Parathyroid adenoma (tissue), 2 donors: ENCODE measurements around the gene ADGRE1.

Source experiments
- H2AFZ ChIP-seq: fragments of 300-600 bp; sonication (generic); one replicate; pipeline ENCODE4 v1.7.0; 2017; ENCODE audit warnings: antibody characterized with exemption, mild to moderate bottlenecking
- H3K27ac ChIP-seq: fragments of 300-600 bp; sonication (generic); one replicate; pipeline ENCODE4 v1.7.0; 2017
- H3K27me3 ChIP-seq: fragments of 300-600 bp; sonication (generic); one replicate; pipeline ENCODE4 v1.7.0; 2017; ENCODE audit warnings: low read length; ENCODE audit not compliant: control insufficient read depth, insufficient read depth
- H3K36me3 ChIP-seq: fragments of 300-600 bp; sonication (generic); one replicate; pipeline ENCODE4 v1.7.0; 2017; ENCODE audit warnings: low read length; ENCODE audit not compliant: control insufficient read depth, insufficient read depth
- H3K4me1 ChIP-seq: fragments of 300-600 bp; sonication (generic); one replicate; pipeline ENCODE4 v1.7.0; 2017; ENCODE audit warnings: control low read depth
- H3K4me2 ChIP-seq: fragments of 300-600 bp; sonication (generic); one replicate; pipeline ENCODE4 v1.7.0; 2017; ENCODE audit warnings: low read length
- H3K4me3 ChIP-seq: fragments of 300-600 bp; sonication (generic); one replicate; pipeline ENCODE4 v1.7.0; 2017; ENCODE audit warnings: low read depth, low read length
- H3K79me2 ChIP-seq: fragments of 300-600 bp; sonication (generic); one replicate; pipeline ENCODE4 v1.7.0; 2017; ENCODE audit warnings: control low read depth
- H3K9ac ChIP-seq: fragments of 300-600 bp; sonication (generic); one replicate; pipeline ENCODE4 v1.7.0; 2017; ENCODE audit warnings: mild to moderate bottlenecking
- H3K9me3 ChIP-seq: fragments of 300-600 bp; sonication (generic); one replicate; pipeline ENCODE4 v1.7.0; 2017; ENCODE audit warnings: low read length; ENCODE audit not compliant: control insufficient read depth
- CTCF ChIP-seq: fragments of 300-600 bp; sonication (generic); IDR thresholded peaks from one replicate; pipeline ENCODE4 v1.7.0; 2017; ENCODE audit warnings: antibody characterized with exemption, mild to moderate bottlenecking
- donor health status: primary hyperparathyroidism.

Gene ADGRE1

GRCh38 chr19:6935069-6935468, 47.7 kb downstream of the ADGRE1 start:
- Histone ChIP-seq H3K9me3 (no peaks in the 10 kb centered on the region), H3K36me3 (no peaks in the 10 kb centered on the region), H2AFZ (no peak overlapping the region), H3K4me3 (no peak overlapping the region), H3K27me3 (no peaks in the 10 kb centered on the region), H3K4me1 (no peaks in the 10 kb centered on the region), H3K27ac (no peak overlapping the region), H3K79me2 (no peaks in the 10 kb centered on the region), H3K4me2 (no peak overlapping the region), H3K9ac (no peak overlapping the region)
- TF ChIP-seq CTCF: no peak

- no peak for TF ChIP-seq CTCF
- no peak overlapping the region for H3K4me3 ChIP-seq
These were observed 48.2 kb downstream of the ADGRE1 start for GRCh38 chr19:6935618-6936017.

GRCh38 chr19:6945733-6946132, 58.4 kb downstream of the ADGRE1 start:
- H3K27me3 ChIP-seq: no peaks in the 10 kb centered on the region
- no peak overlapping the region for H3K4me2 ChIP-seq
- H2AFZ ChIP-seq: no peak overlapping the region
- no peak overlapping the region for H3K27ac ChIP-seq
- H3K4me3 ChIP-seq: no peak overlapping the region
- no peaks in the 10 kb centered on the region for H3K9me3 ChIP-seq
- no peaks in the 10 kb centered on the region for H3K4me1 ChIP-seq
- H3K36me3 ChIP-seq: no peaks in the 10 kb centered on the region
- no peak overlapping the region for H3K9ac ChIP-seq
- no peak for TF ChIP-seq CTCF
- H3K79me2 ChIP-seq: no peaks in the 10 kb centered on the region

More at GRCh38 chr19:6935618-6936017, 48.2 kb downstream of the ADGRE1 start:
- Histone ChIP-seq H3K4me2 (no peak overlapping the region), H3K27me3 (no peaks in the 10 kb centered on the region), H2AFZ (no peak overlapping the region), H3K79me2 (no peaks in the 10 kb centered on the region), H3K9ac (no peak overlapping the region), H3K9me3 (no peaks in the 10 kb centered on the region), H3K27ac (no peak overlapping the region), H3K36me3 (no peaks in the 10 kb centered on the region), H3K4me1 (no peaks in the 10 kb centered on the region)

- no peaks in the 10 kb centered on the region for H3K9me3 ChIP-seq
- no peak overlapping the region for H2AFZ ChIP-seq
- H3K27ac ChIP-seq: no peak overlapping the region
- H3K36me3 ChIP-seq: no peaks in the 10 kb centered on the region
- H3K4me3 ChIP-seq: no peak overlapping the region
- no peaks in the 10 kb centered on the region for H3K27me3 ChIP-seq
- TF ChIP-seq CTCF: no peak
- H3K79me2 ChIP-seq: no peaks in the 10 kb centered on the region
- H3K4me2 ChIP-seq: no peak overlapping the region
- H3K9ac ChIP-seq: no peak overlapping the region
- no peaks in the 10 kb centered on the region for H3K4me1 ChIP-seq
These were observed 60.4 kb downstream of the ADGRE1 start for GRCh38 chr19:6947745-6948144.

GRCh38 chr19:6948884-6949283, 61.5 kb downstream of the ADGRE1 start:
- Histone ChIP-seq H3K9ac (no peak overlapping the region), H2AFZ (no peak overlapping the region)

More at GRCh38 chr19:6948884-6949283, 61.5 kb downstream of the ADGRE1 start:
- H3K4me3 ChIP-seq: no peak overlapping the region
- no peaks in the 10 kb centered on the region for H3K79me2 ChIP-seq
- H3K4me1 ChIP-seq: no peaks in the 10 kb centered on the region
- H3K9me3 ChIP-seq: no peaks in the 10 kb centered on the region
- no peaks in the 10 kb centered on the region for H3K27me3 ChIP-seq
- H3K4me2 ChIP-seq: no peak overlapping the region
- no peak for TF ChIP-seq CTCF
- H3K36me3 ChIP-seq: no peaks in the 10 kb centered on the region
- no peak overlapping the region for H3K27ac ChIP-seq
